T follicular helper cell (primary cell): ENCODE results near the gene USP17L11.
"Not testable (repeated sequence)": the region's sequence is repeated elsewhere in the genome, so short reads cannot be mapped to it uniquely, and the experiment has no call there.

ENCODE experiments used
- DNase-seq: peaks from one replicate; pipeline ENCODE4 v3.0.0-alpha.2; 2020; ENCODE audit warnings: low read depth
- total RNA-seq, 2 experiments: gene quantifications; one replicate each; lab custom pipeline; 2026; lab: John Stamatoyannopoulos, UW

USP17L11 gene
- total RNA-seq: 0 reads per million in 2 experiments

GRCh38 chr4:9215105-9215504 is at the start of gene USP17L11:
TSS of gene USP17L11 (plus strand) at chr4:9215405. CDS start at chr4:9215405, 0 bp downstream.
- not testable (repeated sequence) for DNase-seq

- DNase-seq: peak; percentile 47
Observed at GRCh38 chr4:9165990-9166389, 49.2 kb upstream of the USP17L11 start.

GRCh38 chr4:9169791-9170459 is 45.3 kb upstream of the USP17L11 start, which contains the start of gene FAM90A26:
TSS of gene FAM90A26 (plus strand) at chr4:9170409. CDS start at chr4:9173173, 2,764 bp downstream.
- DNase-seq: not testable (repeated sequence)

GRCh38 chr4:9210357-9210756 is 4.8 kb upstream of the USP17L11 start, which contains the start of gene USP17L10:
TSS of gene USP17L10 (plus strand) at chr4:9210657. CDS start at chr4:9210657, 0 bp downstream.
- not testable (repeated sequence) for DNase-seq

- DNase-seq: not testable (repeated sequence)
Observed at GRCh38 chr4:9214701-9215100, 504 bp upstream of the USP17L11 start.

GRCh38 chr4:9219852-9220251 is 4.6 kb downstream of the USP17L11 start, which contains the start of gene USP17L12:
TSS of gene USP17L12 (plus strand) at chr4:9220152. CDS start at chr4:9220152, 0 bp downstream.
- not testable (repeated sequence) for DNase-seq

GRCh38 chr4:9224596-9224995 is 9.4 kb downstream of the USP17L11 start, which contains the start of gene USP17L13:
TSS of gene USP17L13 (plus strand) at chr4:9224896. CDS start at chr4:9224896, 0 bp downstream.
- not testable (repeated sequence) for DNase-seq

- DNase-seq: not testable (repeated sequence)
Observed at GRCh38 chr4:9230249-9230648, 15.0 kb downstream of the USP17L11 start.

GRCh38 chr4:9234085-9234484 is 18.9 kb downstream of the USP17L11 start, which contains the start of gene USP17L15:
TSS of gene USP17L15 (plus strand) at chr4:9234385. CDS start at chr4:9234385, 0 bp downstream.
- DNase-seq: not testable (repeated sequence)

GRCh38 chr4:9238461-9238860 is 23.3 kb downstream of the USP17L11 start:
- DNase-seq: not testable (repeated sequence)

- DNase-seq: not testable (repeated sequence)
Observed at GRCh38 chr4:9243579-9243978, 28.4 kb downstream of the USP17L11 start, which contains the start of gene USP17L17. TSS of gene USP17L17 (plus strand) at chr4:9243879. CDS start at chr4:9243879, 0 bp downstream.

GRCh38 chr4:9247953-9248680 is 32.9 kb downstream of the USP17L11 start, which contains the start of gene USP17L18:
TSS of gene USP17L18 (plus strand) at chr4:9248630. CDS start at chr4:9248630, 0 bp downstream.
- not testable (repeated sequence) for DNase-seq

- not testable (repeated sequence) for DNase-seq
Observed at GRCh38 chr4:9253078-9253477, 37.9 kb downstream of the USP17L11 start, which contains the start of gene USP17L19. TSS of gene USP17L19 (plus strand) at chr4:9253378. CDS start at chr4:9253378, 0 bp downstream.

- not testable (repeated sequence) for DNase-seq
Observed at GRCh38 chr4:9257824-9258223, 42.6 kb downstream of the USP17L11 start, which contains the start of gene USP17L20. TSS of gene USP17L20 (plus strand) at chr4:9258124. CDS start at chr4:9258124, 0 bp downstream.

- DNase-seq: not testable (repeated sequence)
Observed at GRCh38 chr4:9262572-9262971, 47.4 kb downstream of the USP17L11 start, which contains the start of gene USP17L21. TSS of gene USP17L21 (plus strand) at chr4:9262872. CDS start at chr4:9262872, 0 bp downstream.
